GM18907 (cell line): ENCODE results near the gene LRRC9.

ENCODE experiments used
- ATAC-seq: cut with Tn5 transposase; IDR thresholded peaks from one replicate; pipeline ENCODE4 v1.9.1; 2021; ENCODE audit warnings: mild to moderate bottlenecking, moderate library complexity; ENCODE audit not compliant: unreplicated experiment

The LRRC9 gene

GRCh38 chr14:60106339-60106738 lies 186.4 kb downstream of the LRRC9 start:
- peak; percentile 48 for ATAC-seq

- no peak for ATAC-seq
These were observed 187.5 kb downstream of the LRRC9 start for GRCh38 chr14:60107477-60107876.

- no peak for ATAC-seq
These were observed 191.8 kb downstream of the LRRC9 start for GRCh38 chr14:60111732-60112131.
